GM18519 (cell line): ENCODE results near the gene NXN.
"Not testable (repeated sequence)": the region's sequence is repeated elsewhere in the genome, so short reads cannot be mapped to it uniquely, and the experiment has no call there.

ENCODE experiments used
- ATAC-seq: cut with Tn5 transposase; IDR thresholded peaks from one replicate; pipeline ENCODE4 v1.9.1; 2021; ENCODE audit warnings: mild to moderate bottlenecking, moderate library complexity; ENCODE audit not compliant: unreplicated experiment, low FRiP score

NXN gene

DNA sequence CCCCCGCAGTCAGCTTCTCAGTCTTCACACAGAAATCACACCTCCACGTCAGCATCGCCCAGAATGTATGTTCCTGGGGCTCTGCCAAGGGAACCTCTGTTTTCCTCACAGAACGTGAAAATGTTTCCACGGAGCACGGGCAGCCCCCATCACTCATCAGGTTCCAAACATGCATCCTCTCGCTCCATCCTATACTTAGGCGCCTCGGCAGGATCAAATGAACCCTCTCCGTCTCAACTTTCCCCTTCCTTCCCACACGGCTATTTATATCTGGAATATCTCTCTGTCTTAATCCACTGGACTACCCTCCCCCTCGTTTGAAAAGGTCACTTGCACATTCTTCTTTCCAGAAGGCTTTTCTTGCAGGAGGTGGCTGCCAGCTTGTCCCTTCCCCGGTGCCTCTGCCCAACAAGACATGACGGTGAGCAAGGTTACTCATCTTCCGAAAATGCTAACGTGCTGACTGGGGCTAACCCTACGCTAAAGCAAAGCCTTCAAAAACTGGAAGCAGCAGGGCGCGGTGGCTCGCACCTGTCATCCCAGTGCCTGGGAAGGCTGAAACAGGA is 21.6 kb downstream of the NXN start:
- ATAC-seq = no peak

DNA sequence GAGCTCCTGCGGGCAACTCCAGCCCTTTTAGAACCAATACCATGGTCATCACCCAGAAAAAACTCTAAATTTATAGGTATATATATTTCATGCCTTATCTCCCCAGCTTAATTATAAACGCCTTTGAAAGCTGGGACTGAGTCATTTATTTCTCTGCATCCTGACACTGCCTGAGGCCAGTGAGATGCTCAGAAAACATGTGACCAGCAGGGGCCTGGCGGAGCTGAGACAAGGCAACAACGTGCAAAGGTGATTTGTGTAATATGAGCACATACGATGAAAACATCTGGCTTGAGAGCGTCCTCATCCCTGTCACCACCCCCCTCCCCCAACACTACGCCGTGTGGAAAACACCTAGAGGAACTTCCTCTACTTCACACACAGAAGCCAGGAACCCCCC is 22.7 kb downstream of the NXN start:
- no peak for ATAC-seq

DNA sequence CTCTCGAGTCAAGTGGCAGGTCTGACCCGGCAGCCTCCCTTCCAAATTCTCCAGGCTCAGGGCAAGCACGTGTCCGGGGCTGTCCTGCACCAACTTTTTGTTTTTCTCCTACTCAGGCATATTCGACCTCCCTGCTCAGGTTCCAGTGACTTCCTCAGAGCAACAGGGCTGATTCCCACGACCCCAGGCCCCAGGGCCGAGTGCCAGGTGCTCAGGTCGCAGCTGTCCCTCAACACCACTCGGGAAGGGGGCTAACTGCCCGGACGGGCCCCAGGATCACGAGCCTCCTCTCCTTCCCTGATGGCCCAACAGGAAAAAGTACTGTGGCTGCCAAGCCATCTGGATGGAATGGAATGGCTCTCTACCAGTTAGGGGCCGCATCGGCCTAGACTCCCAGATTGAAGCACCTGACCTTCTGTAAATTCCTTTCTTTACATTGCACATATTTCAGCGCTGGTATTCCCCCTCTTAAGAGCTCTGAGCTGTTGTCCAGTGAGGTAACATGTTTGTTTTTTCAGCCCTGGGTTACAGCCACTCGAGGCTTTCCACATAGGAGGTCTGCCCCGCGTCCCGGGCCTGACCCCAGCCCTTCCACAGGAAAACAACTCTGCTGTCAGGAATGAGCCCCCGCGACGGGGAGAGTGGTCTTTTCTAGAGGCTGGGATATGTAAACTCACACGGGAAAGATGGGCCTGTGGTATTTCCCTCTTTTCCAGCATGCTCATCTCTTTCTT is 25.0 kb downstream of the NXN start:
- ATAC-seq = no peak

DNA sequence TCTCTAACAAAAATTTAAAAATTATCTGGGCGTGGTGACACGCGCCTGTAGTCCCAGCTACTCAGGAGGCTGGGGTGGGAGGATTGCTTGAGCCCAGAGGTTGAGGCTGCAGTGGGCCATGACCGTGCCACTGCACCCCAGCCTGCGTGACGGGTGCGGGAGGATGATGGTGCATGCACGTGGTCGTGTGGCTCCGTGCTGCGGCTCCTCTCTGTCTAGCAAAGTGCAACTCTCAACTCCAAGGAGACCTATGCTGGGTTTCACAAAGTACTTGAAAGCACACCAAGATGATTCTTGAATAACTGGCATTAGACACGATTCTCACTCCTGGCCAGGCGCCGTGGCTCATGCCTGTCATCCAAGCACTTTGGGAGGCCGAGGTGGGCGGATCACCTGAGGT is 25.8 kb downstream of the NXN start:
- ATAC-seq = no peak

DNA sequence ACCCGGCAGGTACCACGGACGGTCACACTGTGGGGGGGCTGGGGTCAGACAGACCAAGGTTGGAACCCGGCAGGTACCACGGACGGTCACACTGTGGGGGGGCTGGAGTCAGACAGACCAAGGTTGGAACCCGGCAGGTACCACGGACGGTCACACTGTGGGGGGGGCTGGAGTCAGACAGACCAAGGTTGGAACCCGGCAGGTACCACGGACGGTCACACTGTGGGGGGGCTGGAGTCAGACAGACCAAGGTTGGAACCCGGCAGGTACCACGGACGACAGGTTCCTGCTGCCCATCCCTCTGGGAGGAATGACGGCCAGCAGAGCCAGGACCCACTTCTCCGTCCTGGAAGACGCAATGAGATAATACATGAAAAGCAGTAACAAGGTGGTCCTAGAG is 27.0 kb downstream of the NXN start:
- ATAC-seq = not testable (repeated sequence)

DNA sequence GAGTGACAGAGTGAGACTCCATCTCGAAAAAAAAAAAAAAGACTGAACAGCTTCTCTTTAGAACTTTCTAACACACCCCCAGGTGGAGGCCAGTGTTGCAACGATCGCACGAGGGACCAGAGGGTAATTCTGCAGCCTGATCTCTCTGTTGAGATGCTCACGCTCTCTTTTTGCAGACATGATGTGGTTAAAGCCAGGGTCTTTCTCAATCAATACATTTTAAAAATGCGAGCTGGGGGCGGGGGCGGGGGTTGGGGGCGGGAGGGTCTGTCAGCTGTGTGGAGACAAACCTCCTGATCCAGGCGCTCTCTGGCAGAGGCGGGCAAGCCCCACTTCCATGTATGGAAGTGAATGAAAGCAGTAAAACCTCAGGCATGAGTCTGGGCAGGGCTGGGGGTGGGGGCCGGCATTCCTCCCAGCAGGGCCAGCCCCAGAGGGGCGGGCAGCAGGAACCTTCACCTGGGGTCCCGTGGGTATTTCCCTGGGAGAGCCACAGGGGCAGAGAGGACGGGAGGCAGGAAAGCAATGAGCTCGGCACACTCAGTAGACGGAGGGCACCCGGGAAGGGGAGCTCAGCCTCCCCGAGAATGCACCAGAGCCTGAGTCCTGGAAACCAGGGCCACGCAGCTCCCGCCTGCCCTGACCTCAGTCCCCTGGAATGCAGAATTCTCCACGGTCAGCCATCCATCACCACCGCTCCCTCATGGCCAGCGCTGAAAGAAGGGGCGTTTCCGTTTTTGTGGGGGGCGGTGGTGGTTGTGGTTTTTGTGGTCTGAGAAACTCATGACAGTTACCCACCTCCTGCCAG is 28.0 kb downstream of the NXN start:
- no peak for ATAC-seq

DNA sequence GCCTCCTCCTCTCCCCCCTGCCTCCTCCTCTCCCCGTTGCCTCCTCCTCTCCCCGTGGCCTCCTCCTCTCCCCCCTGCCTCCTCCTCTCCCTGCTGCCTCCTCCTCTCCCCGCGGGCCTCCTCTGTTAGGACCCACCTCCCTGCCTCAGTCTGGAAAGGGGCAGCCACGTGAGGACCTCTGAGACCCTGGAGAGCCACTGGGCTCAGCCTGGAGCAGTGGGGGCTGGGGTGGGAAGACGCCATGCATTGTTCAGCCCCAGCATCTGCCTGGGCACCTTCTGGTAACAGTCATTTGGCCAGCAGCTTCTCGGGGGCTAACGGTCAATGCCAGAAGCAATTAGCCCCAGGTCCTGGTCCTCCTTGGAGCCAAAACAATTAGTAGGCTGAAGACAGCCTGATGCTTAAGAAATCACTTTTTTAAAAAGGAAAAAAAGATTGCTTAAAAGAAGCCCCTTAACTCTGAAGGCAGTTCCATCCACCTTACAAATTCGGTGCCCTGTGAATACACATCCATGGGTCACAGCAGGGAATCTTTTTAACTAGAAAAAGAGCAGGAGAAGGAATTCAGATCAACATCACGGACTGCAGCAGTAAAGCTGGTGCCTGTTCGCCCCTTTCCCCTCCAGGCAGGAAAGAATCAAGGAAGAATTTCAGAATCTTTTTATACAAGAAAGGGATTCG is 29.8 kb downstream of the NXN start:
- no peak for ATAC-seq

DNA sequence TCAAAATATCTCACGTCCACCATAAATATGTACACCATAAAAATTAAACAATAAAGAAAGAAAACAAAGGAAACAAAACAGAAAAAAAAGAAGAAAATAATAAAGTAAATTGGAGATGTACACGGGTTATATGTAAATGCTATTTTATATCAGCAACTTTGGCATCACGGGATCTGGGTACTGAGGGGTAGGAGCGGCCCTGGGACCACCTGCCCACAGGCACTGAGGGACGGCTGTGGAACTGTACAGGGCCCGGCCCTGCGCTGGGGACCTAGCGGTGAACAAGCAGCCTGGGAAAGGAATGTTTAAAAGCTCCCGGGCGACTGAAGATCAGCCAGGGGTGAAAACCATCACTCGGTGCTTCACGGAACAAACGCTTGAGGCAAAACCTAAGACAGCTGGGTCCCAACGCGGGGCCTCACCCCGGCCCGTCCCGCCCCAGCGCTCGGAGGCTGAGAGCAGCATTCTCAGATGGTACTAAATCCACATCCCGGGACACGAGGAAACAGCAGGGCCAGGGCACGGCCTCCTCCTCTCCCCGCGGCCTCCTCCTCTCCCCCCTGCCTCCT is 31.2 kb downstream of the NXN start:
- no peak for ATAC-seq

DNA sequence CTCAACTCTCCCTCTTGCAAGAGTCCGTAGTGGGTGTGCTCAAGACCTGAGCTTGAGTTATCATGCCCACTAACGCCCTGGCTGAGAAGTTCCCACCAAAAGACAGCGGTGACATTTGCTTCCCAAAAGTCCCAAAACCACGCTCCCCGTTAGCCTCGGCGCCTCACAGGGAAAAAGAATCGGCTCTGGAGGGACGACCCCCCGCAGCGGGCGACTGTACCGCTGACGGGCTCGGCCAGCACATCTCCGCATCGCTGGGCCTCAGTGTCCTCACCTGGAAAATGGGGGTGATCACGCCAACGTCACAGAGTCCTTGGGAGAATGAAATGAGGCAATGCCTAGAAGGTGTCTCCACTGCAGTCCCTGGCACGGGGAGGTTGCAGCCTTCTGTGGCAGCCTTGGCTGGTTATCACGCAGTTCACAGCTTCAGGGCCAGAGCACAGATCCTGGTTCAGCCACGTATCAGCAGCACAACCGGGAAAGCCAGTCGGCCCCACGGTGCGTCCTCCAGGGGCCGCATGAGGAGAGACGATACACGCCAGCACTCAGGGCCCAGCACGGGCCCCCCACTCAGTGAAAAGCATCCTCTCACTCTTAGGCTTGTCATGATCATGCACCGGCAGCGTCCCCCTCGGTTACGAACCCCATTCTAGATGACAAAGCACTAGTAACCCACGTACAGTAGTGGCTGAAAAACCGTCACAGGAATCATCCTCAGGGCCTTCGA is 32.9 kb downstream of the NXN start:
- no peak for ATAC-seq

DNA sequence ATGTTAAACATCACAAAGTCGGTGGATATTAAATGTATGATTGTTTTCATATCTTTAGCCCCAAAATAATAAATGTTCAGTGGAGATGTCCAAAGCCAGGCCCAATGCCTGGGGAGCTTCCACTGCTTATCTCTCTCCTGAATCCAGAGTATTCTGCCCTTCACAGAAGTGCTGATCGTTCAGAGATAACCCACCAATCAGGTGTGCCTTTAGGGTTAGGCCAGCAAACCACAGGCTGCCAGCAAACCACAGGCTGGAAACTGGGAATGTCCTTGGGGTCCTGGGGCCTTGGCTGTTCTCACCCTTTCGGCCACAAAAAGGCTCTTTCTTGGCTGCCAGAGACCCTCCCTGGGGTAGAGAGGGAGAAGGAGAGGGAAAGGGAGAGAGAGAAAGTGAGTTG is 33.9 kb downstream of the NXN start:
- no peak for ATAC-seq

DNA sequence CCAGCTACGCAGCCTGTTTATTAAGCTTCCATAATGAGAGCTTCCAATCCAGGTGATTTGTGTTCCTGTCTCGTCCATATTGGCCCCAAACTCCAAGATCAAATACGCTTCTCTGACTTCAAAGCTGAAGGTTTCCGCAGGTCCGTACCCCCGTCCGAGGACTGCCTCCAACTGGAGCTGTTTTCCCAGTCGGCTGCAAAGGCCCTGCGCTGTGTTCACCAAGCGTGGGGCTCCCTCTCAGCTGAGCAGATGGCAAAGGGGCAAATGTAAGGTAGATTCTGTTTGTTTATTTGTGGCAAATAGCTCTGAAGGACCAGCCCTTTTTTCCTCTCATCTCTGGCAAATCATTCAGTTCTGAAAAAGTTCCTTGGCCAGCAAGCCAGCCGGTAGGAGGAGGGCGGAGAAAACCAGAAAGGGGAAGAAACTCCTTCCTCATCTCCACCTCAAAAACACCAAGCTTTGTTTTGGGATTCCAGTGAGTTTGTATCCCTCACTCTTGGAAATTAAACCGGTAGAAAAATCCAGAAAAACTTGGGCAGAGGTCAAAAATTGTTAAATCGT is 35.2 kb downstream of the NXN start:
- no peak for ATAC-seq

DNA sequence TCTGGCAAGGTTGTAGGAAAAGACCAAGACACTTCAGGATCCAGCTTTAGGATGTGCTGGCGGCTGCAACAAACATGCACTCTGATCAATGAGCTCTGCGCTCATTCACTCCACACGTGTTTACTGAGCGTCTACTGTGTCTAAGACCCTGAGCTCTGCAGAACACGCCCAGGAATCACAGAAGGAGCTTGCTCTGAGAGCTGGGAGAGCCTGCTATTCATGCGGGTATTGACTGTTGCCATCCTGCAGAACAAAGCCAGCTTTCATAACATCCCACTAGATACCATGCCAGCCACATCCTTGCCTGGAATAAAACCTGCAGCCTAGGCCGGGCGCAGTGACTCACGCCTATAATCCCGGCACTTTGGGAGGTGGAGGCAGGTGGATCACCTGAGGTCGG is 44.1 kb downstream of the NXN start:
- no peak for ATAC-seq

DNA sequence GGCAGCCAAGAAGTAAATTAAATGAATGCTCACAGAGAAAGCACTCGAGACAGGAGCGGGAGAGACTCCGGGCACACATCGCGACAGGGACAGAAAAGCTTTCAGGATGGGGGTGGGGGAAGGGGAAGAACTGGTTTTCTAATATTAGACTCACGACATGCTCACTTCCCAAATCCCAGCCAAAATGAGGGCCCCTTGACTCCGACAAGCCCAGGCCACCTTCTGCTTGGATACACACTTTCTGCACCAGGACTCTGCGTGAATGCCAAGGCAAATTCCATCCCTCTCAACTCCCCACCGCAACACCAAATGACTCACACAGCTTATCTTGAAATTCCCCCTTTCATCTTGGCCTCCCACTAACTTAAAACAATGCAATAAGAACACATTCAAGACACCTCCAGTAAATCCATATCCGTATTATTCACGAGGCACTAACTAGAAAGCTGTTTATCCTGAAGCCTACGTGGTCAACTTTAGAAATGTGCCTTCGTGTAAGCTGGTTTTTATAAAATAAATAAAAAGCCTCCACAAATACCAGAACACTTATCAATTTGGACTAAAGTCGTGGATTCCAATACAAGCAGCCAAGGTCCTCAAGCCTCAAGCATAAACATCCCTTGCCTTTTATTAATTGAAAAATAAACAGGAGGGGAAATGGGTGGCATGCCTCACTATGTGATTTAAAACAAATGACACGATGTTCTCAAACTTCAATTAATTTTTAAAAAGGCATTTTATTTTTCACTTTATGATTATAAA is 46.1 kb downstream of the NXN start:
- ATAC-seq = no peak

DNA sequence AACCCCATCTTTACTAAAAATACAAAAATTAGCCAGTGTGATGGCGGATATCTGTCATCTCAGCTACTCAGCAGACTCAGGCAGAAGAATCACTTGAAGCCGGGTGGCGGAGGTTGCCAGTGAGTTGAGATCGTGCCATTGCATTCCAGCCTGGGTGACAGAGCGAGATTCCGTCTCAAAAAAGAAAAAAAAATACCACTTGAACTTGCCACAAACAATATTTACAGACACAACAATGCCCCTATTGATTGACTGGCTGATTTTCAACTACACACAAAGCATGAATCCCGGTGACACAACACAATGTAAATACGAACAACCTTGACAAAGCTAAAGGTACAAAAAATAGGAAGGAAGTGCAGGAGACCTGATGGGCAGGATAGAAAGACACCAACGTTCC is 49.3 kb downstream of the NXN start:
- ATAC-seq = no peak

DNA sequence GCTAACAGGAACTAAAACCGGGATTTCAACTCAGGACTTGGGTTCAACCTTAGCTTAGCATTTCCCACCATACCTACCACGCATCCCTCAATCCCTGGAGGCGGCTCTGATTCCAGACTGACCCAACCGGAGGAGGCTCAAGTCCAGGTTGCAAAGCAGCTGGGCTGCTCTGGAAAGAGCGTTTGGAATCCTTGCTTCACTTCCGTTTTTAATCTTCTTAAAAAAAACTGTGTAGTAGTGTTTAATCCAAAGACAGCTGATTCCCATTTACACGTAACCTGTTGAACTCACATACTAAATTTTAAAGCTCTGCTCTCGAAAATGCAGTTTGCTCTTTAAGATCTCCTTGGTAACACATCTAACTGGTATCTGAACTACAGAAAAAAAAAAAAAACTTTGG is 50.0 kb downstream of the NXN start:
- no peak for ATAC-seq

DNA sequence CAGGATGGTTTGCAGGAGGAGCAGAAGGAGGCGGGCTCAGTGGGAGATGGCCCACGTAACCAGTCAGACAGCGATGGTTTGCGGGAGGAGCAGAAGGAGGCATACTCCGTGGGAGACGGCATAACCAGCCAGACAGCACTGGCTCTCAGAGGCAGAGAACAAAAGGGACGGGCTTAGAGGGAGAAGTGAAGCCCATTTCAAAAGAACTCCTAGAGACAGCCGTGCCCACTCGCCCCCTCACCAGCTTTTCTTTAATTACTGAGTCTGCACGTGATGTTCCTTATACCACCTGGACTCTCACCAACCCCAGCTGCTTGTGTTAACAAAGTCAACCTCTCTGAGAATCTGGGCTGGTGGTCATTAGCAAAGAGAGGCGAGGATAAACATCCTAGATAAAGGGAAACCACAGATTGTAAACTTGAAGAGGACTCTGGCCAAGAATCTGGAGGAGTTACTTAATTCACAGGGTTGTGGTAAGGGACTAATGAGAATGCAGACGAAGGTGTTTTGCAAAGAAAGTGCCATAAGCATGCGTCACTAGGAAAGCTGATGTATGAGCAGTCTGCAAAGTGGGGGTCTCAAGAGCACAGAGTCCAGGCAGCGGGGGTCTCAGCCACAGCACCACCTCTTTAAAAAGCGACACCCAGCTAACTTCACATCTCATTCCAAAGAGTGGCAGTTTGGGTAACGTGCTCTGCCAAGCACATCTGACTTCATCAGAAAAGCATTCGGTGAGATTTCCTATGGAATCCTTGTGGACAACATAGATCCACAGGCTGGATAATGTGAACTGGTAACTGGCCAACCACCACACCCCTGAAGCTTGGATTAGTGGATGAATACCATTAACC is 51.7 kb downstream of the NXN start:
- no peak for ATAC-seq

DNA sequence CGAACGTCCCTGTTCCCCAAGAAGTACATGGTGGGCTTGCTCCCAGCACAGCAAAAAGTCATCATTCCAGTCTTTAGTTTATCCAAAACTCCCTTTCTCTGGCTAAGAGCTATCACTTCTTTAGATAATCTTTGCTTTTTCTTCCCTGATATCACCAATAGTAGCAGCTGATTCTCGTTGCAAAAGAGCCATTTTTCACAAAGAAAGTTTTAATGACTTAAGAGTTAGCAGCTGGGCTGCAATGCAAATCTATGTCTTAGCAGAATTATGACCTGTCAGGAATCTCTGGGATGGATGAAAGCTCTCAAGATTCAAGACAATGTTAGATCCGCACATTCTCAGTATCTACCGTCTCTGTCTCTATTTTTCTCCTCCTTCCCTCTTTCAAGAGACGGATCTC is 53.8 kb downstream of the NXN start:
- ATAC-seq = no peak

DNA sequence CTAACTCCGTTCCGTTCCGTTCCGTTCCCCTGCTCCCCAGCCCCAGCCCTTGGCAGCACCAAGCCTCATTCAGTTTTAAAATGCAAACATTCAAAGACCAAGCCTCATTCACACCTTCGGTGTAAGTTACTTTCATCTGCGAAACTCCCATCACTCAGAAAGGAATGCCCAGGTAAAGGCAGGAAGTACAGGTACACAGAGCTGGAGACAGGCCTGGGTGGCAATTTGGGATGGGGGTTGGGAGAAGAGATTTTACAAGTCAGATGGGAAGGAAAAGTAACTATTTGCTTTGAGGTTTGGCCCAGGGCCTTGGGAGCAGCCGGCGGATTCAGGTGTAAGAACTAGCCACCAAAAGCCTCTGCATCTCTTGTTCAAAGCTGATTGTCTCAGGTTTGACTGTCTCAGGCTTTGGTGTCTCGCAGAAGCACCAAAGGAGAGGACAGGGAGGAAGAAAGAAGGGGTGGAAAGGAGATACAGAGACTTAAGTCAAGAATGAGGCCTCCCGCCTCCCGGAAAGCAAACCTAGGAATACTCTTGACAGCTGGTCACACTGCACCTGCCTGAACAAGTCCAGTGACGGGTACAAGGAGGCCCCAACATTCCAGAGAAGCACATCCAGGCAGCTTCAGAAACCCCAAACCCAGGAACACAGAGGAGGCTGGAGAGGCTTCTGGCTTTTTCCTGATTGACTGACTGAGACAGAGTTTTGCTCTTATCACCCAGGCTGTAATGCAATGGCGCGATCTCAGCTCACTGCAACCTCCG is 54.7 kb downstream of the NXN start:
- ATAC-seq = no peak
